K562 (cell line): ENCODE measurements around the gene WWOX. TPM values are rescaled to one million over a fixed set of nuclear protein-coding genes. Genes with fewer than 3 reads are reported as not detected.

ENCODE experiments used
- ATAC-seq: fragments of 200-7000 bp; cut with Tn5 transposase; 3 replicates; pipeline ENCODE4 v1.9.1; 2020; ENCODE audit warnings: moderate library complexity
- BruUV-seq: library from RNA; stranded (reverse); fragments of 400-500 nt; replicated peaks from 2 replicates; lab custom pipeline; 2021; lab: Mats Ljungman, UMichigan
- CTCF ChIA-PET: fragments of 300-600 bp; formaldehyde crosslinking; extraction: SDS; loops from one replicate; lab custom pipeline; 2021; ENCODE audit warnings: low intra/inter-chr PET ratio; lab: Yijun Ruan, JAX
- POLR2A ChIA-PET: fragments of 300-600, 350-650 bp; sonication (Branson Sonifier 250); formaldehyde crosslinking; extraction: SDS; loops from one replicate; lab custom pipeline; 2021; ENCODE audit warnings: antibody characterized with exemption, inconsistent platforms; lab: Yijun Ruan, JAX
- DNase-seq, 4 experiments: peaks; one replicate each; pipeline versions ENCODE4 v3.0.0 to v3.0.0-alpha.2; 2011 to 2018; ENCODE audit warnings: low spot score in 3 of 4, mixed read lengths in 3 of 4; ENCODE audit errors: extremely low read depth in 1 of 4
- FAIRE-seq: peaks from 2 replicates; lab custom pipeline; 2011; peaks lifted over from hg19 to GRCh38; lab: Jason Lieb, UNC
- H2AFZ ChIP-seq: 2 replicates; pipeline ENCODE4 v1.6.0; 2011; ENCODE audit warnings: low read depth, low read length, control low read depth, inconsistent platforms
- H3K27ac ChIP-seq: fragments of 200-600 bp; 3 replicates; pipeline ENCODE4 v1.8.0; 2011; ENCODE audit warnings: low read depth, mild to moderate bottlenecking, control low read depth, inconsistent platforms, low read length, moderate library complexity, mixed read lengths; ENCODE audit errors: extremely low read depth
- H3K27me3 ChIP-seq, 2 experiments: fragments of 300-600 bp in 1 of 2; 2 replicates in 1 of 2; 3 replicates in 1 of 2; pipeline versions ENCODE4 v1.6.0 to v1.8.0; 2011; ENCODE audit warnings: inconsistent platforms in 2 of 2, low read length in 2 of 2, mild to moderate bottlenecking in 1 of 2, mixed read lengths in 1 of 2, moderate library complexity in 1 of 2; ENCODE audit not compliant: control insufficient read depth in 2 of 2, insufficient read depth in 2 of 2
- H3K36me3 ChIP-seq: fragments of 300-600 bp; 3 replicates; pipeline ENCODE4 v1.8.0; 2011; ENCODE audit warnings: mild to moderate bottlenecking, low read length, inconsistent platforms; ENCODE audit not compliant: control insufficient read depth, insufficient read depth
- H3K4me1 ChIP-seq, 2 experiments: fragments of 200-600 bp in 1 of 2; replicated peaks in 1 of 2; 2 replicates in 1 of 2; 3 replicates in 1 of 2; pipeline versions ENCODE4 v1.5.1 to v1.8.0; 2011; ENCODE audit warnings: inconsistent platforms in 2 of 2, low read length in 2 of 2, mild to moderate bottlenecking in 1 of 2, mixed read lengths in 1 of 2, moderate library complexity in 1 of 2; ENCODE audit not compliant: control insufficient read depth in 2 of 2, insufficient read depth in 2 of 2
- H3K4me2 ChIP-seq: 2 replicates; pipeline ENCODE4 v1.6.1; 2011; ENCODE audit warnings: low read length, control low read depth, inconsistent platforms, mixed read lengths; ENCODE audit not compliant: insufficient read depth
- H3K4me3 ChIP-seq: fragments of 200-600 bp; sonication (generic), shearing (Covaris generic); 2 replicates; pipeline ENCODE4 v1.5.1; 2016; ENCODE audit warnings: control low read depth, inconsistent platforms
- H3K79me2 ChIP-seq: fragments of 200-600 bp; 3 replicates; pipeline ENCODE4 v1.8.0; 2011; ENCODE audit warnings: low read length, inconsistent platforms; ENCODE audit not compliant: control insufficient read depth, insufficient read depth
- H3K9ac ChIP-seq, 2 experiments: 2 replicates each; pipeline versions ENCODE4 v1.6.0 to v1.6.1; 2011; ENCODE audit warnings: low read depth in 2 of 2, low read length in 2 of 2, control low read depth in 1 of 2, inconsistent platforms in 1 of 2, mild to moderate bottlenecking in 1 of 2, mixed read lengths in 1 of 2; ENCODE audit not compliant: insufficient read depth in 1 of 2
- H3K9me1 ChIP-seq: one replicate; pipeline ENCODE4 v1.6.0; 2011; ENCODE audit warnings: inconsistent platforms, mild to moderate bottlenecking, low read length, moderate library complexity; ENCODE audit not compliant: control insufficient read depth, insufficient read depth
- H3K9me3 ChIP-seq: replicated peaks from 2 replicates; pipeline ENCODE4 v1.5.1; 2011; ENCODE audit warnings: low read depth, low read length, inconsistent platforms; ENCODE audit not compliant: control insufficient read depth, insufficient read depth
- H4K20me1 ChIP-seq: replicated peaks from 2 replicates; pipeline ENCODE4 v1.6.1; 2011; ENCODE audit warnings: low read length, inconsistent platforms, mixed read lengths; ENCODE audit not compliant: control insufficient read depth, insufficient read depth
- BCOR ChIP-seq: fragments of 450-650 bp; IDR thresholded peaks from 2 replicates; pipeline ENCODE4 v1.6.1; 2016
- CHD1 ChIP-seq: fragments of 200-600 bp; sonication (generic); IDR thresholded peaks from one replicate; pipeline ENCODE4 v1.6.1; 2012; ENCODE audit warnings: mild to moderate bottlenecking, moderate library complexity, low read length, inconsistent platforms
- HNRNPUL1 ChIP-seq: fragments of 200-400 bp; formaldehyde crosslinking; IDR thresholded peaks from 2 replicates; pipeline ENCODE4 v1.6.1; 2017; ENCODE audit warnings: low read length
- IRF2 ChIP-seq: sonication (generic); formaldehyde crosslinking; IDR thresholded peaks from 2 replicates; pipeline ENCODE4 v1.8.1; 2022; ENCODE audit warnings: mild to moderate bottlenecking, missing genetic modification reagents
- MED1 ChIP-seq: sonication (generic); formaldehyde crosslinking; IDR thresholded peaks from 2 replicates; pipeline ENCODE4 v1.8.1; 2023; ENCODE audit warnings: missing genetic modification reagents, borderline replicate concordance
- NELFE ChIP-seq: IDR thresholded peaks from 2 replicates; pipeline ENCODE4 v1.6.1; 2011; ENCODE audit warnings: mild to moderate bottlenecking; ENCODE audit not compliant: insufficient read depth, insufficient read length
- NFATC3 ChIP-seq: fragments of 450-650 bp; IDR thresholded peaks from 2 replicates; pipeline ENCODE4 v1.6.1; 2017; ENCODE audit warnings: mild to moderate bottlenecking
- NONO ChIP-seq, 2 experiments: fragments of 200-400 bp in 1 of 2; fragments of 450-650 bp in 1 of 2; formaldehyde crosslinking in 1 of 2; IDR thresholded peaks; 2 replicates each; pipeline ENCODE4 v1.6.1; 2017; ENCODE audit warnings: low read depth in 2 of 2, mild to moderate bottlenecking in 2 of 2, moderate library complexity in 2 of 2, low read length in 1 of 2
- SOX6 ChIP-seq: fragments of 450-650 bp; IDR thresholded peaks from 2 replicates; pipeline ENCODE4 v1.6.1; 2014; ENCODE audit warnings: mild to moderate bottlenecking
- TFE3 ChIP-seq: fragments of 450-650 bp; formaldehyde crosslinking; IDR thresholded peaks from 2 replicates; pipeline ENCODE4 v1.4.0; 2020; ENCODE audit warnings: mild to moderate bottlenecking, mixed read lengths
- ZBTB43 ChIP-seq: sonication (generic); formaldehyde crosslinking; IDR thresholded peaks from 2 replicates; pipeline ENCODE4 v1.8.0; 2023; ENCODE audit warnings: mild to moderate bottlenecking, missing genetic modification reagents
- ZNF780A ChIP-seq: fragments of 250-450 bp; sonication (Bioruptor Pico); IDR thresholded peaks from 2 replicates; pipeline ENCODE4 v1.5.0; 2021; ENCODE audit warnings: mild to moderate bottlenecking
- WGBS: fragments of 100-300 bp; shearing (Covaris generic); methylation state at CpG from one replicate; pipeline ENCODE4 v1.1.6; 2016; ENCODE audit warnings: low coverage, mixed read lengths; ENCODE audit not compliant: insufficient coverage; ENCODE audit errors: missing lambda C conversion rate; 5-methylcytosine and 5-hydroxymethylcytosine counted together
- in situ Hi-C: fragments of 300-500 bp; cut with MboI; formaldehyde crosslinking; loops from 4 replicates; pipeline ENCODE4 v1.15.0; 2018; ENCODE audit warnings: inconsistent platforms, mixed read lengths
- intact Hi-C: fragments of 100-400 bp; cut with micrococcal nuclease; formaldehyde crosslinking; loops from 2 replicates; pipeline ENCODE4 v1.14.2; 2022
- polyA plus RNA-seq, 8 experiments: library from polyadenylated mRNA; depleted of rRNA in 4 of 8; stranded (reverse) in 5 of 8; unstranded in 3 of 8; fragments of >200 nt; fragmentation: Nextera tagmentation in 2 of 8; fragmentation: Illumina TruSeq in 1 of 8; extraction: Ambion mirVana in 2 of 8; extraction: Trizol in 1 of 8; gene quantifications; 2 replicates each; pipeline versions ENCODE4 v1.2.1 to v1.2.3, GENCODE V29; 2011 to 2014; ENCODE audit warnings: inconsistent platforms in 1 of 8, missing spikeins in 1 of 8
- total RNA-seq, 7 experiments: library from RNA; depleted of rRNA in 6 of 7; stranded (reverse); fragments of >200 nt in 6 of 7; fragmentation: Illumina TruSeq in 2 of 7; extraction: Trizol in 2 of 7; gene quantifications; 2 replicates each; pipeline versions ENCODE4 v1.2.1 to v1.2.3, GENCODE V29; 2011 to 2021; ENCODE audit warnings: low replicate concordance in 1 of 7
- TF ChIP-seq, protein P1 (sequence below): fragments of 250-450 bp; sonication (Bioruptor Pico); IDR thresholded peaks from 2 replicates; pipeline ENCODE4 v1.5.1; 2021; ENCODE audit warnings: mild to moderate bottlenecking

Gene WWOX
- total and polyA plus RNA-seq, 9 of the 15 experiments (the other 6 are each of a cell fraction or from before 2014, with no cell fraction given) = 1.6 to 22.7 (median 8.1) TPM

DNA sequence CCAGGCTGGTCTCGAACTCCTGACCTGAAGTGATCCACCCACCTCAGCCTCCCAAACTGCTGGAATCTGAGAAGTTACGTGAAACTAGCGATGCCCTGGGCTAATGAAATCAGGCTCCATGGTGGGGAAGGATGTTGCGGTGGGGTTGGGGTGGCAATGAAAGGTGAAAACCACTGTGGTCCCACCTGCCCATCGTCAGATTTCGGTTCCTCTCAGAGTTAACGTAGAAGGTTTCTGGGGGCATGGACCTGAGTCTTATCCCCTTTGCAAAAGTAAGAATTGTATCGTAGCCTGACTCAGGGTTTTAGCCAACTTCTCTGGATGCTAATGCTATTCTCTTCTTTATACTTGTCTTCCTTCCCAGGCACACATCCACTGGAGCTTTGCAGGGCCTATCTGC is 402.3 kb downstream of the WWOX start:
- POLR2A ChIA-PET = no interaction called here

GRCh38 chr16:78502812-78503350 is 403.4 kb downstream of the WWOX start:
- intact Hi-C loops (loop anchor here (1.0 to 2.0 kb wide), 3 partner anchors 100 to 1100 kb away; no protein-coding TSS in a partner anchor), in situ Hi-C loops (no loop called here)
- WGBS = 20% methylated on average over 10 of the region's 10 CpGs
- POLR2A ChIA-PET = no interaction called here
- Histone ChIP-seq H3K27me3 (peaks cover 19 to 35% of the 10 kb centered on the region in 2 experiments), H3K4me3 (no peak overlapping the region), H3K79me2 (no peaks in the 10 kb centered on the region), H3K4me1 (no peaks in the 10 kb centered on the region), H4K20me1 (no peaks in the 10 kb centered on the region), H2AFZ (no peak overlapping the region), H3K27ac (no peak overlapping the region), H3K9ac (no peak overlapping the region), H3K9me3 (no peaks in the 10 kb centered on the region), H3K36me3 (no peaks in the 10 kb centered on the region), H3K4me2 (no peak overlapping the region), H3K9me1 (no peaks in the 10 kb centered on the region)
- BruUV-seq = no TSS peak
- DNase-seq = no peak
- CTCF ChIA-PET = interaction anchor here (0.5 to 1.4 kb wide), 3 partner anchors 268 to 1964 kb away, joined by 4 to 6 read pairs (median 5); no protein-coding TSS in a partner anchor
- FAIRE-seq = no peak
- no peak for ATAC-seq
- TF ChIP-seq, protein P1, sequence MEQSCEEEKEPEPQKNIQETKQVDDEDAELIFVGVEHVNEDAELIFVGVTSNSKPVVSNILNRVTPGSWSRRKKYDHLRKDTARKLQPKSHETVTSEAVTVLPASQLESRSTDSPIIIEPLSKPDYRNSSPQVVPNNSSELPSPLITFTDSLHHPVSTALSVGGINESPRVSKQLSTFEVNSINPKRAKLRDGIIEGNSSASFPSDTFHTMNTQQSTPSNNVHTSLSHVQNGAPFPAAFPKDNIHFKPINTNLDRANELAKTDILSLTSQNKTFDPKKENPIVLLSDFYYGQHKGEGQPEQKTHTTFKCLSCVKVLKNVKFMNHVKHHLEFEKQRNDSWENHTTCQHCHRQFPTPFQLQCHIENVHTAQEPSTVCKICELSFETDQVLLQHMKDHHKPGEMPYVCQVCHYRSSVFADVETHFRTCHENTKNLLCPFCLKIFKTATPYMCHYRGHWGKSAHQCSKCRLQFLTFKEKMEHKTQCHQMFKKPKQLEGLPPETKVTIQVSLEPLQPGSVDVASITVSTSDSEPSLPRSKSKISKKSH (CRISPR knock-in tag) = no peak
- TF ChIP-seq IRF2 (CRISPR knock-in tag) (no peak), TFE3 (CRISPR knock-in tag) (no peak), NELFE (no peak), ZBTB43 (CRISPR knock-in tag) (no peak)

More for the DNA sequence above, 402.3 kb downstream of the WWOX start:
- no peaks in the 10 kb centered on the region for H3K79me2 ChIP-seq
- no TSS peak for BruUV-seq
- no peaks in the 10 kb centered on the region for H3K9me3 ChIP-seq
- no peaks in the 10 kb centered on the region for H3K9me1 ChIP-seq
- no peak overlapping the region for H3K4me3 ChIP-seq
- no peak overlapping the region for H3K9ac ChIP-seq
- in situ Hi-C loops = no loop called here
- H3K4me1 ChIP-seq = no peaks in the 10 kb centered on the region
- FAIRE-seq (no peak), DNase-seq (no peak), ATAC-seq (no peak)
- H3K36me3 ChIP-seq = no peaks in the 10 kb centered on the region
- peaks cover 16 to 30% of the 10 kb centered on the region in 2 experiments; a peak in 4 of 5 replicates for H3K27me3 ChIP-seq
- H2AFZ ChIP-seq = no peak overlapping the region
- H3K27ac ChIP-seq = no peak overlapping the region
- 5% methylated on average over 8 of the region's 8 CpGs for whole genome bisulfite sequencing
- no peak for TF ChIP-seq CHD1
- no peak for TF ChIP-seq MED1 (CRISPR knock-in tag)
- TF ChIP-seq SOX6 = no peak
- no peak for TF ChIP-seq NFATC3
- TF ChIP-seq ZNF780A = no peak
- no peak for TF ChIP-seq HNRNPUL1
- TF ChIP-seq BCOR = no peak
- TF ChIP-seq NONO (IDR thresholded peaks at IDR 0.05; ENCODE audit: low read depth in 2 of 2, low read length in 1 of 2) = no peak
- intact Hi-C loops = loop anchor here (2.0 kb wide), 2 partner anchors 101 to 1101 kb away; no protein-coding TSS in a partner anchor
- CTCF ChIA-PET = no interaction called here
- no peak overlapping the region for H3K4me2 ChIP-seq
- H4K20me1 ChIP-seq = no peaks in the 10 kb centered on the region
